Neural progenitor cell (in vitro differentiated cells): ENCODE results near the gene SOS2. TPM values are rescaled to one million over a fixed set of nuclear protein-coding genes. Genes with fewer than 3 reads are reported as not detected.

Experiments used
- DNase-seq: peaks from one replicate; pipeline ENCODE4 v3.0.0-alpha.2; 2016; ENCODE audit warnings: low spot score
- H2AFZ ChIP-seq: fragments of 200-600 bp; sonication (generic); replicated peaks from 2 replicates; pipeline ENCODE4 v1.6.1; 2016; ENCODE audit warnings: antibody characterized with exemption
- H3F3A ChIP-seq: fragments of 200-600 bp; sonication (generic); 2 replicates; pipeline ENCODE4 v1.6.1; 2016; ENCODE audit warnings: antibody characterized with exemption, low read depth
- H3K27ac ChIP-seq: fragments of 200-600 bp; sonication (generic); 2 replicates; pipeline ENCODE4 v1.5.1; 2016; ENCODE audit warnings: mild to moderate bottlenecking
- H3K27me3 ChIP-seq: fragments of 200-600 bp; sonication (generic); 2 replicates; pipeline ENCODE4 v1.6.1; 2016; ENCODE audit warnings: mild to moderate bottlenecking, moderate library complexity
- H3K36me3 ChIP-seq: fragments of 200-600 bp; sonication (generic); 2 replicates; pipeline ENCODE4 v1.5.1; 2016
- H3K4me1 ChIP-seq: fragments of 200-600 bp; sonication (generic); 2 replicates; pipeline ENCODE4 v1.6.1; 2016; ENCODE audit warnings: mixed run types
- H3K4me2 ChIP-seq: fragments of 200-600 bp; sonication (generic); 2 replicates; pipeline ENCODE4 v1.6.1; 2016
- H3K4me3 ChIP-seq: fragments of 200-600 bp; sonication (generic); 2 replicates; pipeline ENCODE4 v1.5.1; 2016
- H3K79me2 ChIP-seq: fragments of 200-600 bp; sonication (generic); 2 replicates; pipeline ENCODE4 v1.6.1; 2016; ENCODE audit warnings: low read depth
- H3K9ac ChIP-seq: fragments of 200-600 bp; sonication (generic); 2 replicates; pipeline ENCODE4 v1.6.1; 2016
- H3K9me3 ChIP-seq: fragments of 200-600 bp; sonication (generic); 2 replicates; pipeline ENCODE4 v1.5.1; 2016; ENCODE audit warnings: low read depth
- H4K20me1 ChIP-seq: fragments of 200-600 bp; sonication (generic); 2 replicates; pipeline ENCODE4 v1.6.1; 2016; ENCODE audit warnings: low read depth
- H3K27ac Mint-ChIP-seq: 3 replicates; pipeline ENCODE4 v1.8.0; 2021; ENCODE audit warnings: mixed read lengths
- H3K27me3 Mint-ChIP-seq: 2 replicates; pipeline ENCODE4 v1.8.0; 2022; ENCODE audit warnings: low read depth, mild to moderate bottlenecking, inconsistent platforms, moderate library complexity, mixed read lengths; ENCODE audit not compliant: insufficient read depth
- H3K36me3 Mint-ChIP-seq: 3 replicates; pipeline ENCODE4 v1.8.0; 2021; ENCODE audit warnings: mixed read lengths
- H3K4me1 Mint-ChIP-seq: 3 replicates; pipeline ENCODE4 v1.8.0; 2021; ENCODE audit warnings: mixed read lengths
- H3K4me3 Mint-ChIP-seq: 3 replicates; pipeline ENCODE4 v1.8.0; 2021; ENCODE audit warnings: mild to moderate bottlenecking, moderate library complexity, mixed read lengths
- H3K9me3 Mint-ChIP-seq: 3 replicates; pipeline ENCODE4 v1.8.0; 2020; ENCODE audit warnings: mixed read lengths
- CTCF ChIP-seq: fragments of 200-600 bp; sonication (generic); IDR thresholded peaks from 2 replicates; pipeline ENCODE4 v1.5.1; 2017; ENCODE audit warnings: antibody characterized with exemption, mild to moderate bottlenecking
- EZH2 ChIP-seq: fragments of 200-600 bp; sonication (generic); IDR thresholded peaks from 2 replicates; pipeline ENCODE4 v1.6.1; 2017; ENCODE audit warnings: antibody characterized with exemption, mild to moderate bottlenecking, moderate library complexity
- EZH2phosphoT487 ChIP-seq: fragments of 200-600 bp; sonication (generic); IDR thresholded peaks from 2 replicates; pipeline ENCODE4 v1.6.1; 2017; ENCODE audit warnings: antibody characterized with exemption
- total RNA-seq: library from RNA; depleted of rRNA; stranded (reverse); fragments of >200 nt; gene quantifications from 2 replicates; pipeline ENCODE4 v1.2.3, GENCODE V29; 2015; ENCODE audit warnings: low replicate concordance

Gene SOS2
- total RNA-seq, 1 donor from 2014 or later, result 32.3 TPM

- H3K4me1 Mint-ChIP-seq, result no peaks in the 10 kb centered on the region
- Histone ChIP-seq H3K27me3 (no peaks in the 10 kb centered on the region), H3K36me3 (peaks cover 19% of the 10 kb centered on the region), H2AFZ (no peak overlapping the region), H3K4me2 (no peak overlapping the region), H3K9ac (no peak overlapping the region), H3K4me3 (no peak overlapping the region), H3K9me3 (no peaks in the 10 kb centered on the region), H3K79me2 (peaks cover 5% of the 10 kb centered on the region), H3K4me1 (no peaks in the 10 kb centered on the region), H3F3A (peaks cover 15% of the 10 kb centered on the region), H4K20me1 (no peaks in the 10 kb centered on the region), H3K27ac (no peak overlapping the region)
- DNase-seq, result no peak
- H3K27me3 Mint-ChIP-seq, result peaks cover 5% of the 10 kb centered on the region
- H3K36me3 Mint-ChIP-seq, result peaks cover 18% of the 10 kb centered on the region
- H3K27ac Mint-ChIP-seq, result no peak overlapping the region
- no peaks in the 10 kb centered on the region for H3K9me3 Mint-ChIP-seq
- no peak overlapping the region for H3K4me3 Mint-ChIP-seq
- TF ChIP-seq EZH2phosphoT487, result no peak
- TF ChIP-seq EZH2, result no peak
- TF ChIP-seq CTCF, result no peak
These were observed 123.5 kb downstream of the SOS2 start for GRCh38 chr14:50107850-50108249.

GRCh38 chr14:50106178-50106577, 125.2 kb downstream of the SOS2 start:
- Mint-ChIP-seq H3K9me3 (no peaks in the 10 kb centered on the region), H3K4me3 (no peak overlapping the region), H3K27ac (no peak overlapping the region), H3K36me3 (peaks cover 12% of the 10 kb centered on the region), H3K4me1 (no peaks in the 10 kb centered on the region), H3K27me3 (peaks cover 5% of the 10 kb centered on the region)
- peaks cover 10% of the 10 kb centered on the region for H3K36me3 ChIP-seq
- no peaks in the 10 kb centered on the region for H3K4me1 ChIP-seq
- H2AFZ ChIP-seq, result no peak overlapping the region
- no peak overlapping the region for H3K27ac ChIP-seq
- TF ChIP-seq EZH2phosphoT487 (no peak), EZH2 (no peak), CTCF (no peak)
- H3K79me2 ChIP-seq, result no peaks in the 10 kb centered on the region
- no peak overlapping the region for H3K4me3 ChIP-seq
- no peaks in the 10 kb centered on the region for H4K20me1 ChIP-seq
- DNase-seq, result no peak
- no peaks in the 10 kb centered on the region for H3K9me3 ChIP-seq
- no peak overlapping the region for H3K4me2 ChIP-seq
- H3F3A ChIP-seq, result peaks cover 15% of the 10 kb centered on the region
- H3K9ac ChIP-seq, result no peak overlapping the region
- H3K27me3 ChIP-seq, result no peaks in the 10 kb centered on the region

- no peak overlapping the region for H3K9ac ChIP-seq
- Mint-ChIP-seq H3K9me3 (no peaks in the 10 kb centered on the region), H3K27me3 (peaks cover 3% of the 10 kb centered on the region), H3K27ac (no peak overlapping the region), H3K36me3 (peaks cover 3% of the 10 kb centered on the region), H3K4me3 (no peak overlapping the region), H3K4me1 (no peaks in the 10 kb centered on the region)
- no peaks in the 10 kb centered on the region for H3K9me3 ChIP-seq
- no peak overlapping the region for H3K4me3 ChIP-seq
- DNase-seq, result no peak
- no peaks in the 10 kb centered on the region for H3K79me2 ChIP-seq
- no peak overlapping the region for H3K4me2 ChIP-seq
- no peak overlapping the region for H2AFZ ChIP-seq
- no peaks in the 10 kb centered on the region for H3K4me1 ChIP-seq
- peaks cover 5% of the 10 kb centered on the region for H3F3A ChIP-seq
- H3K27me3 ChIP-seq, result no peaks in the 10 kb centered on the region
- no peaks in the 10 kb centered on the region for H4K20me1 ChIP-seq
- no peak overlapping the region for H3K27ac ChIP-seq
- TF ChIP-seq EZH2phosphoT487 (no peak), CTCF (no peak), EZH2 (no peak)
- H3K36me3 ChIP-seq, result no peaks in the 10 kb centered on the region
These were observed 127.8 kb downstream of the SOS2 start for GRCh38 chr14:50103558-50103957.

GRCh38 chr14:50101417-50101816, 130.0 kb downstream of the SOS2 start:
- H3K9me3 ChIP-seq, result no peaks in the 10 kb centered on the region
- DNase-seq, result no peak
- H3K4me3 ChIP-seq, result no peak overlapping the region
- no peaks in the 10 kb centered on the region for H3K9me3 Mint-ChIP-seq
- H4K20me1 ChIP-seq, result no peaks in the 10 kb centered on the region
- no peak for TF ChIP-seq CTCF
- no peak for TF ChIP-seq EZH2phosphoT487
- no peak for TF ChIP-seq EZH2
- no peaks in the 10 kb centered on the region for H3K36me3 Mint-ChIP-seq
- no peaks in the 10 kb centered on the region for H3K79me2 ChIP-seq
- no peak overlapping the region for H3K27ac ChIP-seq
- H3F3A ChIP-seq, result no peaks in the 10 kb centered on the region
- H3K9ac ChIP-seq, result no peak overlapping the region
- no peak overlapping the region for H2AFZ ChIP-seq
- no peaks in the 10 kb centered on the region for H3K4me1 ChIP-seq
- no peak overlapping the region for H3K27ac Mint-ChIP-seq
- no peaks in the 10 kb centered on the region for H3K4me1 Mint-ChIP-seq
- peaks cover 3% of the 10 kb centered on the region for H3K27me3 Mint-ChIP-seq
- no peaks in the 10 kb centered on the region for H3K36me3 ChIP-seq
- H3K27me3 ChIP-seq, result no peaks in the 10 kb centered on the region
- no peak overlapping the region for H3K4me2 ChIP-seq
- H3K4me3 Mint-ChIP-seq, result no peak overlapping the region
